GM23248 (cell line): ENCODE results near the gene URB1. TPM values are rescaled to one million over a fixed set of nuclear protein-coding genes. Genes with fewer than 3 reads are reported as not detected.

Experiments used
- DNase-seq: peaks from one replicate; pipeline ENCODE4 v3.0.0-alpha.2; 2015
- H2AFZ ChIP-seq: fragments of 200-600 bp; sonication (generic); 2 replicates; pipeline ENCODE4 v1.6.1; 2016; ENCODE audit warnings: antibody characterized with exemption
- H3F3A ChIP-seq: fragments of 200-600 bp; sonication (generic); 2 replicates; pipeline ENCODE4 v1.6.1; 2016; ENCODE audit warnings: mild to moderate bottlenecking, antibody characterized with exemption, mixed run types; ENCODE audit not compliant: insufficient read depth
- H3K27ac ChIP-seq: fragments of 200-600 bp; sonication (generic); 2 replicates; pipeline ENCODE4 v1.5.1; 2016; ENCODE audit warnings: mild to moderate bottlenecking
- H3K27me3 ChIP-seq: fragments of 200-600 bp; sonication (generic); replicated peaks from 2 replicates; pipeline ENCODE4 v1.6.1; 2016; ENCODE audit warnings: mild to moderate bottlenecking; ENCODE audit not compliant: insufficient read depth
- H3K36me3 ChIP-seq: fragments of 200-600 bp; sonication (generic); 2 replicates; pipeline ENCODE4 v1.6.1; 2016; ENCODE audit warnings: low read depth, mild to moderate bottlenecking
- H3K4me1 ChIP-seq: fragments of 200-600 bp; sonication (generic); 2 replicates; pipeline ENCODE4 v1.6.1; 2016; ENCODE audit warnings: mild to moderate bottlenecking; ENCODE audit not compliant: insufficient read depth
- H3K4me2 ChIP-seq: fragments of 200-600 bp; sonication (generic); one replicate; pipeline ENCODE4 v1.6.1; 2016; ENCODE audit warnings: mild to moderate bottlenecking; ENCODE audit not compliant: unreplicated experiment
- H3K4me3 ChIP-seq: fragments of 200-600 bp; sonication (generic); 2 replicates; pipeline ENCODE4 v1.5.1; 2016; ENCODE audit warnings: mild to moderate bottlenecking
- H3K79me2 ChIP-seq: fragments of 200-600 bp; sonication (generic); 2 replicates; pipeline ENCODE4 v1.6.1; 2016; ENCODE audit warnings: mild to moderate bottlenecking; ENCODE audit not compliant: insufficient read depth
- H3K9ac ChIP-seq: fragments of 200-600 bp; sonication (generic); 2 replicates; pipeline ENCODE4 v1.6.1; 2016; ENCODE audit warnings: mild to moderate bottlenecking
- H3K9me2 ChIP-seq: fragments of 200-600 bp; sonication (generic); 2 replicates; pipeline ENCODE4 v1.6.1; 2016; ENCODE audit warnings: mixed run types, mild to moderate bottlenecking, moderate library complexity; ENCODE audit not compliant: insufficient read depth
- H3K9me3 ChIP-seq: fragments of 200-600 bp; sonication (generic); one replicate; pipeline ENCODE4 v1.6.1; 2017; ENCODE audit warnings: low read depth
- H4K20me1 ChIP-seq: fragments of 200-600 bp; sonication (generic); 2 replicates; pipeline ENCODE4 v1.6.0; 2016; ENCODE audit not compliant: insufficient read depth
- EZH2 ChIP-seq: fragments of 200-600 bp; sonication (generic); IDR thresholded peaks from 2 replicates; pipeline ENCODE4 v1.6.1; 2018; ENCODE audit warnings: antibody characterized with exemption, mild to moderate bottlenecking; ENCODE audit not compliant: insufficient read depth, poor library complexity, severe bottlenecking
- EZH2phosphoT487 ChIP-seq: fragments of 200-600 bp; sonication (generic); IDR thresholded peaks from 2 replicates; pipeline ENCODE4 v1.6.1; 2018; ENCODE audit warnings: antibody characterized with exemption, moderate library complexity, mild to moderate bottlenecking, low read depth; ENCODE audit not compliant: insufficient read depth
- WGBS, 2 experiments: methylation state at CpG; one replicate each; pipeline ENCODE4 v1.1.6; 2015 to 2017; ENCODE audit warnings: low lambda C conversion rate in 2 of 2, low coverage in 1 of 2; ENCODE audit errors: missing lambda C conversion rate in 2 of 2; 5-methylcytosine and 5-hydroxymethylcytosine counted together
- in situ Hi-C: fragments of 300-500 bp; cut with MboI; formaldehyde crosslinking; loops from 2 replicates; pipeline ENCODE4 v1.15.0; 2020
- polyA plus RNA-seq: library from polyadenylated mRNA; unstranded; fragments of >200 nt; fragmentation: Nextera tagmentation; extraction: Ambion mirVana; gene quantifications from 2 replicates; pipeline ENCODE4 v1.2.1, GENCODE V29; 2016
- total RNA-seq: library from RNA; depleted of rRNA; stranded (reverse); fragments of >200 nt; shearing (Covaris generic); gene quantifications from 2 replicates; pipeline ENCODE4 v1.2.3, GENCODE V29; 2014

URB1 gene
- total and polyA plus RNA-seq, 2 experiments from 2014 or later = 4.9 to 15.7 TPM

- no peak overlapping the region for H2AFZ ChIP-seq
- H3K4me1 ChIP-seq = no peaks in the 10 kb centered on the region
- no peaks in the 10 kb centered on the region for H4K20me1 ChIP-seq
- H3F3A ChIP-seq = no peaks in the 10 kb centered on the region
- 0 out of 2 replicates have a peak, but pooled peaks cover under 1% of the 10 kb centered on the region for H3K79me2 ChIP-seq
- no peak overlapping the region for H3K9ac ChIP-seq
- WGBS, 2 experiments = 95 to 97% methylated on average over 7 of the region's 7 CpGs
- DNase-seq = no peak
- H3K9me3 ChIP-seq = no peaks in the 10 kb centered on the region
- H3K36me3 ChIP-seq = peaks cover 57% of the 10 kb centered on the region
- in situ Hi-C loops = no loop called here
- no peak overlapping the region for H3K4me2 ChIP-seq
- no peak overlapping the region for H3K27ac ChIP-seq
- H3K27me3 ChIP-seq = no peaks in the 10 kb centered on the region
- H3K4me3 ChIP-seq = no peak overlapping the region
- H3K9me2 ChIP-seq = no peaks in the 10 kb centered on the region
- TF ChIP-seq EZH2phosphoT487 (no peak), EZH2 (no peak)
Observed at GRCh38 chr21:32319012-32319411, 73.8 kb downstream of the URB1 start.

GRCh38 chr21:32317726-32318125, 75.1 kb downstream of the URB1 start:
- H3K36me3 ChIP-seq = peaks cover 62% of the 10 kb centered on the region
- H3F3A ChIP-seq = no peaks in the 10 kb centered on the region
- no peak overlapping the region for H3K27ac ChIP-seq
- in situ Hi-C loops = no loop called here
- H3K79me2 ChIP-seq = 0 out of 2 replicates have a peak, but pooled peaks cover 11% of the 10 kb centered on the region
- no peak overlapping the region for H2AFZ ChIP-seq
- no peak overlapping the region for H3K9ac ChIP-seq
- H3K9me3 ChIP-seq = no peaks in the 10 kb centered on the region
- no peak overlapping the region for H3K4me2 ChIP-seq
- no peaks in the 10 kb centered on the region for H3K27me3 ChIP-seq
- H3K9me2 ChIP-seq = no peaks in the 10 kb centered on the region
- TF ChIP-seq EZH2phosphoT487 = no peak
- no peak for TF ChIP-seq EZH2
- no peaks in the 10 kb centered on the region for H4K20me1 ChIP-seq
- DNase-seq = no peak
- no peak overlapping the region for H3K4me3 ChIP-seq
- 85 to 89% methylated on average over 9 of the region's 9 CpGs for WGBS, 2 experiments
- H3K4me1 ChIP-seq = no peaks in the 10 kb centered on the region

GRCh38 chr21:32316361-32317215, 76.2 kb downstream of the URB1 start:
- no peaks in the 10 kb centered on the region for H3F3A ChIP-seq
- WGBS, 2 experiments = 93 to 95% methylated on average over 22 of the region's 22 CpGs
- no peak for TF ChIP-seq EZH2
- TF ChIP-seq EZH2phosphoT487 = no peak
- H2AFZ ChIP-seq = no peak overlapping the region
- no peaks in the 10 kb centered on the region for H3K9me2 ChIP-seq
- peaks cover 56% of the 10 kb centered on the region; the same call in 1 of the 2 replicates for H3K36me3 ChIP-seq
- H4K20me1 ChIP-seq = no peaks in the 10 kb centered on the region
- no peak overlapping the region for H3K4me2 ChIP-seq
- H3K4me3 ChIP-seq = no peak overlapping the region
- H3K27me3 ChIP-seq = no peaks in the 10 kb centered on the region
- no peak for DNase-seq
- in situ Hi-C loops = no loop called here
- H3K9me3 ChIP-seq = no peaks in the 10 kb centered on the region
- H3K27ac ChIP-seq = no peak overlapping the region
- no peak overlapping the region for H3K9ac ChIP-seq
- no peaks in the 10 kb centered on the region for H3K4me1 ChIP-seq
- H3K79me2 ChIP-seq = 0 out of 2 replicates have a peak, but pooled peaks cover 20% of the 10 kb centered on the region

- 98 to 99% methylated on average over 14 of the region's 14 CpGs for WGBS, 2 experiments
- no peak for TF ChIP-seq EZH2
- TF ChIP-seq EZH2phosphoT487 = no peak
- Histone ChIP-seq H3K9ac (no peak overlapping the region), H2AFZ (no peak overlapping the region), H3K9me3 (no peaks in the 10 kb centered on the region), H3K4me2 (no peak overlapping the region), H3K4me3 (no peak overlapping the region), H4K20me1 (no peaks in the 10 kb centered on the region), H3F3A (no peaks in the 10 kb centered on the region), H3K27ac (no peak overlapping the region), H3K4me1 (no peaks in the 10 kb centered on the region), H3K9me2 (no peaks in the 10 kb centered on the region), H3K79me2 (0 out of 2 replicates have a peak, but pooled peaks cover 20% of the 10 kb centered on the region), H3K27me3 (no peaks in the 10 kb centered on the region), H3K36me3 (peaks cover 48% of the 10 kb centered on the region; the same call in 1 of the 2 replicates)
- no peak for DNase-seq
- in situ Hi-C loops = no loop called here
Observed at GRCh38 chr21:32315511-32316281, 77.1 kb downstream of the URB1 start.
